Peyer's patch (tissue), 4 donors: ENCODE data around the gene PHLDA3. TPM values are rescaled to one million over a fixed set of nuclear protein-coding genes. Genes with fewer than 3 reads are reported as not detected.

ENCODE experiments used
- DNase-seq, 3 donors: peaks; one replicate each; pipeline ENCODE4 v3.0.0-alpha.2; 2017 to 2019
- H3K27ac ChIP-seq, 4 donors: fragments of 200-600 bp; sonication (generic); one replicate each; pipeline ENCODE4 v1.5.1; 2016 to 2019
- H3K27me3 ChIP-seq, 2 donors: fragments of 200-600 bp; sonication (generic); one replicate each; pipeline ENCODE4 v1.5.1; 2019
- H3K36me3 ChIP-seq, 3 donors: fragments of 200-600 bp; sonication (generic); one replicate each; pipeline ENCODE4 v1.5.1; 2016 to 2019
- H3K4me1 ChIP-seq, 4 donors: fragments of 200-600 bp; sonication (generic); one replicate each; pipeline ENCODE4 v1.5.1; 2016 to 2019
- H3K4me3 ChIP-seq, 4 donors: fragments of 200-600 bp; sonication (generic); 1 replicate in 3 of 4; 2 replicates in 1 of 4; pipeline ENCODE4 v1.5.1; 2016 to 2019; ENCODE audit warnings: mild to moderate bottlenecking in 1 of 4
- H3K9me3 ChIP-seq, 4 donors: fragments of 200-600 bp; sonication (generic); one replicate each; pipeline ENCODE4 v1.5.1; 2016 to 2019; ENCODE audit warnings: mild to moderate bottlenecking in 1 of 4
- CTCF ChIP-seq, 6 experiments: fragments of 450-650 bp in 4 of 6; fragments of 200-600 bp in 2 of 6; sonication (generic) in 1 of 6; IDR thresholded peaks; one replicate each; pipeline ENCODE4 v1.5.1; 2017 to 2019; ENCODE audit warnings: antibody characterized with exemption in 6 of 6, mild to moderate bottlenecking in 3 of 6, moderate library complexity in 1 of 6
- POLR2A ChIP-seq, 2 donors: fragments of 450-650 bp; IDR thresholded peaks; one replicate each; pipeline ENCODE4 v1.5.1; 2017; ENCODE audit warnings: antibody characterized with exemption in 2 of 2, mild to moderate bottlenecking in 2 of 2, moderate library complexity in 2 of 2
- total RNA-seq, 4 donors: library from RNA; depleted of rRNA; stranded (reverse); fragments of >200 nt; gene quantifications; one replicate each; pipeline ENCODE4 v1.1.0, GENCODE V29; 2016

PHLDA3 gene
- total RNA-seq, 4 donors from 2014 or later, result 4.4 to 43.7 (median 5.2) TPM

DNA sequence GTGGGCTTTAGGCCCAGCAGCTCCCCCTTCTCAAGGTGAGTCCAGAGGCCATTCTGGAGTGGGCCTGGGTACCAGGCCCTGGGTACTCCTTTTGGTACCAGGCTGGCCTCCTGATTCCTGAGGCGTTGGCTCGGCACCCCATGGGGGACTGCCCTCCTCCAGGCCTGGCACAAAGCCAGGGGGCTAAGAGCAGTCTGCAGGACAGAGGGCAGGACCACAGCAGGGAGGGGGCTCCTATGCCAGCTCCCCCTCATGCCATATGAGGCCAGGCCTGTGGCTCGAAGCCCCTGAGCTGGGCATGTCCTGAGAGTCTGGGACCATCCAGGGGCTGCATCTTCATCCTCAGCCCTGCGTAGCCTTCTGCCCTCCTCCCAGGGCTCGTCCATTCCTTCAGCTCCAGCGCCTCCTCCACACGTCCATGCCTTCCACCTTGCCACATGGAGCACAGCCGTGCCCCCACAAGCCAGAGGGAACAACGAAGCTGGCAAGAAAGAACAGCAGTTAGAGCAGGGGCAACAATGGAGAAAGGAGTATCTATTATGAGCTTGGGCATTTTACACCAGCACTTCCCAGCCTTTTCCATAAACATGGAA is 3.2 kb downstream of the PHLDA3 start:
- Histone ChIP-seq H3K4me3 (peak overlapping the region in 1 of 4 donors; percentile 76), H3K36me3 (no peaks in the 10 kb centered on the region), H3K4me1 (peaks cover 0 to 35% (median 4%) of the 10 kb centered on the region in 4 donors), H3K9me3 (no peaks in the 10 kb centered on the region), H3K27me3 (no peaks in the 10 kb centered on the region), H3K27ac (peak overlapping the region in 2 of 4 donors; percentile 17 to 46)
- no peak for TF ChIP-seq CTCF (IDR thresholded peaks at IDR 0.05)
- TF ChIP-seq POLR2A (IDR thresholded peaks at IDR 0.05), result no peak
- no peak for DNase-seq

DNA sequence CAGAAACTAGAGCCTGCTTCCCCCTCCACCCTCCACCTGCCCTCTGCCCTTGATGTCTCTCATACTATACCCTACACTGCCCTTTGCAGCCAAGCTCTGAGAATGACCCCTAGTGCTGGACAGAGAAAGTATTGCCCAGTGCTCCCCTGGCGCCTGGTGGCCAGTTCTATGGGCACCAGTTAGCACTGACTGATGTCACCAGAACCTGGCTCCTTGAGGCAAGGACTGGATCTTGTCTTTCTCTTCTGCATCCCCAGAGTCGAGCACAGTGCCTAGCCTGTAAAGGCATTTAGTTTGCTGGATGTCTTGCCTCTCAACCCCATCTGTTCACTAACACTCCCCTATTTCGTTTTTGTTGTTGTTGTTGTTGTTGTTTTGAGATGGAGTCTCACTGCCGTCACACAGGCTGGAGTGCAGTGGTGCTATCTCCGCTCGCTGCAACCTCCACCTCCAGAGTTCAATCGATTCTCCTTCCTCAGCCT is 5.9 kb downstream of the PHLDA3 start:
- DNase-seq, result no peak
- TF ChIP-seq POLR2A (IDR thresholded peaks at IDR 0.05) (no peak), CTCF (IDR thresholded peaks at IDR 0.05) (peak in 1 of 6 experiments; percentile 7)
- Histone ChIP-seq H3K4me3 (no peak overlapping the region), H3K27me3 (no peaks in the 10 kb centered on the region), H3K4me1 (peaks cover 0 to 26% (median 0%) of the 10 kb centered on the region in 4 donors), H3K9me3 (no peaks in the 10 kb centered on the region), H3K36me3 (no peaks in the 10 kb centered on the region), H3K27ac (peak overlapping the region in 2 of 4 donors; percentile 9 to 69)

DNA sequence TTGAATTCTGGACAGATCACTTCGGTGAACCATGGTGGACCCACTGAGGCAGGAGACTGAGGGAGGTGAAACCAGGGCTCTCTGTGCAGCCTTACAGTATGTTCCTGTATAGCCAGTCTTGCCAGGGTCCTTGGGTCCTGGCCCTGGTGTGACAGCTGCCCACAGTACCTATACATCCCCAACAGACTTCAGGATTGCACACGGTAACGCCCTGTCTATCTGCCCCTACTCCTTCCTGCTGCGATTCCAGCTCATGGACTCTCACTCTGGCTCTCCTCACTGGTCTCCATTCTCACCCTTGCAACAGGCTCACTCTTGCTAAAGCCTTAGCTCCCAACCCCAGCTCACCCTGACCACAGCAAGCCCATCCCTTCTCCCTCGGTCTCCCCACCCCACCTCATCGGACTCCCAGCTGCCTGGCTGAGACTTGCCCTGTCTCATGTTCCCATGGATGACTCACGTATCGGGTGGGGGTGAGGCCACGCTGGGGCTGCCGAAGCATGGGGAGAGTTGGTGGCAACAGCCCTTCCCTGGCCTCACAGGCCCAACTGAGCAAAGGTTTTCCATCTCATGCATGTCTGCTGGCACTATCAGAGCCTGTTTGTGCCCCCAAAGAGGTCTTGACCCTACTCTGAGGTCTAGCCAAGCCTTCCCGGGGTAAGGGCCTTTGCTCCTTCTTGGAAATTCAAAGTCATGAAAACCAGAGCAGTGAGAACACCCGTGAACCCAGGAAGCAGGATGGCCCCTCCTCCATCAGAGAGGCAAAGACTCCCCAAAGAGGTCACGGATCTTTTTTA is 7.1 kb downstream of the PHLDA3 start:
- H3K27me3 ChIP-seq, result no peaks in the 10 kb centered on the region
- TF ChIP-seq CTCF (IDR thresholded peaks at IDR 0.05) (no peak), POLR2A (IDR thresholded peaks at IDR 0.05) (no peak)
- no peaks in the 10 kb centered on the region for H3K36me3 ChIP-seq
- H3K4me1 ChIP-seq, result peaks cover 0 to 22% (median 0%) of the 10 kb centered on the region in 4 donors
- no peak overlapping the region for H3K4me3 ChIP-seq
- DNase-seq, result peak; percentile 32 to 75 (median 67)
- peak overlapping the region in 3 of 4 donors; percentile 52 to 69 (median 66) for H3K27ac ChIP-seq
- H3K9me3 ChIP-seq, result no peaks in the 10 kb centered on the region

GRCh38 chr1:201460814-201461644 is 8.0 kb downstream of the PHLDA3 start:
- TF ChIP-seq CTCF (IDR thresholded peaks at IDR 0.05) (no peak), POLR2A (IDR thresholded peaks at IDR 0.05) (no peak)
- no peak overlapping the region for H3K4me3 ChIP-seq
- H3K9me3 ChIP-seq, result no peaks in the 10 kb centered on the region
- peak overlapping the region in 3 of 4 donors; percentile 52 to 69 (median 66) for H3K27ac ChIP-seq
- no peaks in the 10 kb centered on the region for H3K27me3 ChIP-seq
- no peaks in the 10 kb centered on the region for H3K36me3 ChIP-seq
- peaks cover 0 to 17% (median 0%) of the 10 kb centered on the region in 4 donors for H3K4me1 ChIP-seq
- DNase-seq, result no peak

DNA sequence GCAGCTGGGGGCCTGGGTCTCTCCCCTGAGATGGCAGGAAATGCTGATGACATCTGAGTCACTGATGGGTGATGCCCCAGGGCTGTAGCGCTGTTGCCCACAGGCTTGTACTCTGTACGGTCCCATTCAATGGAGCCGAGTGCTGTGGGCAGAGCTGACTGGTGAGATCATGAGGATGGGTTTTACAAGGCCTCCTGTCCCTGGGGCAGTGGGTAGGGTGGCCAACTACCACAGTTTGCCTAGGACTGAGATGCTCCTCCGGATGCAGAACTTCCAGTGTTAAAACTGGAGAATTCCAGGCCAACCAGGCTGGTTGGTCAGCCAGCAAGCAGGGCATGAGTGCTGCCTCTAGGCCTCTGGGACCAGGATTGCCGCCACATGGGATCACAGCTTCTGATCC is 9.2 kb downstream of the PHLDA3 start:
- DNase-seq, result no peak
- Histone ChIP-seq H3K27ac (no peak overlapping the region), H3K4me3 (no peak overlapping the region), H3K9me3 (no peaks in the 10 kb centered on the region), H3K4me1 (peaks cover 0 to 17% (median 0%) of the 10 kb centered on the region in 4 donors), H3K27me3 (no peaks in the 10 kb centered on the region), H3K36me3 (no peaks in the 10 kb centered on the region)
- TF ChIP-seq CTCF (IDR thresholded peaks at IDR 0.05), result no peak
- no peak for TF ChIP-seq POLR2A (IDR thresholded peaks at IDR 0.05)
